ENCODE data around the gene COL5A1.

The COL5A1 gene

GRCh38 chr9:134881313-134881670 is 239.7 kb downstream of the COL5A1 start:
- no peak for TF ChIP-seq CTCF (IDR thresholded peaks at IDR 0.05)
- Histone ChIP-seq H3K27ac (no peak overlapping the region), H3K4me3 (ENCODE audit: low read depth in 1 of 2, low read length in 1 of 2) (no peak overlapping the region), H3K9me3 (no peaks in the 10 kb centered on the region), H3K27me3 (peaks cover 5% of the 10 kb centered on the region), H3K36me3 (no peaks in the 10 kb centered on the region), H3K4me1 (ENCODE audit: control insufficient read depth in 1 of 2, insufficient read depth in 1 of 2, low read depth in 1 of 2, low read length in 1 of 2) (no peaks in the 10 kb centered on the region)

- Histone ChIP-seq H3K4me1 (ENCODE audit: control insufficient read depth in 1 of 2, insufficient read depth in 1 of 2, low read depth in 1 of 2, low read length in 1 of 2) (no peaks in the 10 kb centered on the region), H3K27ac (no peak overlapping the region), H3K9me3 (no peaks in the 10 kb centered on the region), H3K27me3 (peaks cover 8% of the 10 kb centered on the region), H3K4me3 (ENCODE audit: low read depth in 1 of 2, low read length in 1 of 2) (no peak overlapping the region), H3K36me3 (no peaks in the 10 kb centered on the region)
- no peak for TF ChIP-seq CTCF (IDR thresholded peaks at IDR 0.05)
Measured at GRCh38 chr9:134882204-134882785, 240.7 kb downstream of the COL5A1 start.

GRCh38 chr9:134883040-134883782 is 241.6 kb downstream of the COL5A1 start:
- H3K27me3 ChIP-seq, result peaks cover 17% of the 10 kb centered on the region
- H3K9me3 ChIP-seq, result no peaks in the 10 kb centered on the region
- no peaks in the 10 kb centered on the region for H3K36me3 ChIP-seq
- no peaks in the 10 kb centered on the region for H3K4me1 ChIP-seq (ENCODE audit: control insufficient read depth in 1 of 2, insufficient read depth in 1 of 2, low read depth in 1 of 2, low read length in 1 of 2)
- H3K4me3 ChIP-seq (ENCODE audit: low read depth in 1 of 2, low read length in 1 of 2), result no peak overlapping the region
- H3K27ac ChIP-seq, result no peak overlapping the region
- no peak for TF ChIP-seq CTCF (IDR thresholded peaks at IDR 0.05)

- H3K4me3 ChIP-seq (ENCODE audit: low read depth in 1 of 2, low read length in 1 of 2), result no peak overlapping the region
- H3K27ac ChIP-seq, result no peak overlapping the region
- no peak for TF ChIP-seq CTCF (IDR thresholded peaks at IDR 0.05)
- H3K36me3 ChIP-seq, result no peaks in the 10 kb centered on the region
- H3K4me1 ChIP-seq (ENCODE audit: control insufficient read depth in 1 of 2, insufficient read depth in 1 of 2, low read depth in 1 of 2, low read length in 1 of 2), result no peaks in the 10 kb centered on the region
- H3K9me3 ChIP-seq, result no peaks in the 10 kb centered on the region
- H3K27me3 ChIP-seq, result peaks cover 23% of the 10 kb centered on the region
Measured at GRCh38 chr9:134884492-134884891, 242.9 kb downstream of the COL5A1 start.

GRCh38 chr9:134885001-134885678 is 243.5 kb downstream of the COL5A1 start:
- Histone ChIP-seq H3K9me3 (no peaks in the 10 kb centered on the region), H3K36me3 (no peaks in the 10 kb centered on the region), H3K4me3 (ENCODE audit: low read depth in 1 of 2, low read length in 1 of 2) (no peak overlapping the region), H3K27ac (no peak overlapping the region), H3K4me1 (ENCODE audit: control insufficient read depth in 1 of 2, insufficient read depth in 1 of 2, low read depth in 1 of 2, low read length in 1 of 2) (no peaks in the 10 kb centered on the region), H3K27me3 (peaks cover 25% of the 10 kb centered on the region)
- TF ChIP-seq CTCF (IDR thresholded peaks at IDR 0.05), result no peak

Measured in neutrophil (primary cell).